HepG2 (cell line): Measurements from ENCODE around the gene DENND5A.

Experiments used
- TF ChIP-seq, protein P1 (sequence below): sonication (generic); formaldehyde crosslinking; IDR thresholded peaks from 2 replicates; pipeline ENCODE4 v1.4.0; 2020; ENCODE audit warnings: missing genetic modification reagents
- TF ChIP-seq, protein P2 (sequence below): sonication (generic); formaldehyde crosslinking; IDR thresholded peaks from 2 replicates; pipeline ENCODE4 v1.5.0; 2020; ENCODE audit warnings: mild to moderate bottlenecking, missing genetic modification reagents, moderate library complexity

- TF ChIP-seq, protein P1, sequence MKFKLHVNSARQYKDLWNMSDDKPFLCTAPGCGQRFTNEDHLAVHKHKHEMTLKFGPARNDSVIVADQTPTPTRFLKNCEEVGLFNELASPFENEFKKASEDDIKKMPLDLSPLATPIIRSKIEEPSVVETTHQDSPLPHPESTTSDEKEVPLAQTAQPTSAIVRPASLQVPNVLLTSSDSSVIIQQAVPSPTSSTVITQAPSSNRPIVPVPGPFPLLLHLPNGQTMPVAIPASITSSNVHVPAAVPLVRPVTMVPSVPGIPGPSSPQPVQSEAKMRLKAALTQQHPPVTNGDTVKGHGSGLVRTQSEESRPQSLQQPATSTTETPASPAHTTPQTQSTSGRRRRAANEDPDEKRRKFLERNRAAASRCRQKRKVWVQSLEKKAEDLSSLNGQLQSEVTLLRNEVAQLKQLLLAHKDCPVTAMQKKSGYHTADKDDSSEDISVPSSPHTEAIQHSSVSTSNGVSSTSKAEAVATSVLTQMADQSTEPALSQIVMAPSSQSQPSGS (CRISPR knock-in tag): no peak
- TF ChIP-seq, protein P2, sequence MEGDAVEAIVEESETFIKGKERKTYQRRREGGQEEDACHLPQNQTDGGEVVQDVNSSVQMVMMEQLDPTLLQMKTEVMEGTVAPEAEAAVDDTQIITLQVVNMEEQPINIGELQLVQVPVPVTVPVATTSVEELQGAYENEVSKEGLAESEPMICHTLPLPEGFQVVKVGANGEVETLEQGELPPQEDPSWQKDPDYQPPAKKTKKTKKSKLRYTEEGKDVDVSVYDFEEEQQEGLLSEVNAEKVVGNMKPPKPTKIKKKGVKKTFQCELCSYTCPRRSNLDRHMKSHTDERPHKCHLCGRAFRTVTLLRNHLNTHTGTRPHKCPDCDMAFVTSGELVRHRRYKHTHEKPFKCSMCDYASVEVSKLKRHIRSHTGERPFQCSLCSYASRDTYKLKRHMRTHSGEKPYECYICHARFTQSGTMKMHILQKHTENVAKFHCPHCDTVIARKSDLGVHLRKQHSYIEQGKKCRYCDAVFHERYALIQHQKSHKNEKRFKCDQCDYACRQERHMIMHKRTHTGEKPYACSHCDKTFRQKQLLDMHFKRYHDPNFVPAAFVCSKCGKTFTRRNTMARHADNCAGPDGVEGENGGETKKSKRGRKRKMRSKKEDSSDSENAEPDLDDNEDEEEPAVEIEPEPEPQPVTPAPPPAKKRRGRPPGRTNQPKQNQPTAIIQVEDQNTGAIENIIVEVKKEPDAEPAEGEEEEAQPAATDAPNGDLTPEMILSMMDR (CRISPR knock-in tag): no peak
Observed at GRCh38 chr11:9092072-9092471, 173.1 kb downstream of the DENND5A start.
